Suprapubic skin (tissue), 4 donors: Measurements from ENCODE around the gene MCM3. TPM values are rescaled to one million over a fixed set of nuclear protein-coding genes. Genes with fewer than 3 reads are reported as not detected.

Experiments
- DNase-seq, 2 donors: peaks; one replicate each; pipeline ENCODE4 v3.0.0-alpha.2; 2019; ENCODE audit warnings: low spot score in 2 of 2
- H3K27ac ChIP-seq: fragments of 200-600 bp; sonication (generic); one replicate; pipeline ENCODE4 v1.5.1; 2019
- H3K27me3 ChIP-seq: fragments of 200-600 bp; sonication (generic); one replicate; pipeline ENCODE4 v1.5.1; 2019
- H3K36me3 ChIP-seq: fragments of 200-600 bp; sonication (generic); one replicate; pipeline ENCODE4 v1.5.1; 2019
- H3K4me1 ChIP-seq: fragments of 200-600 bp; sonication (generic); one replicate; pipeline ENCODE4 v1.5.1; 2019
- H3K4me3 ChIP-seq: fragments of 200-600 bp; sonication (generic); one replicate; pipeline ENCODE4 v1.5.1; 2019; ENCODE audit warnings: mild to moderate bottlenecking
- H3K9me3 ChIP-seq: fragments of 200-600 bp; sonication (generic); one replicate; pipeline ENCODE4 v1.5.1; 2019
- EP300 ChIP-seq: sonication (generic); formaldehyde crosslinking; IDR thresholded peaks from one replicate; pipeline ENCODE4 v1.6.1; 2017; ENCODE audit warnings: antibody characterized with exemption
- POLR2A ChIP-seq, 2 donors: fragments of 450-650 bp; IDR thresholded peaks; one replicate each; pipeline ENCODE4 v1.6.1; 2017; ENCODE audit warnings: antibody characterized with exemption in 2 of 2, mild to moderate bottlenecking in 2 of 2, moderate library complexity in 2 of 2
- POLR2AphosphoS5 ChIP-seq, 3 donors: sonication (generic); formaldehyde crosslinking; IDR thresholded peaks; one replicate each; pipeline ENCODE4 v1.6.1; 2017; ENCODE audit warnings: antibody characterized with exemption in 3 of 3
- WGBS: methylation state at CpG from one replicate; pipeline ENCODE4 v1.1.5; 2018; 5-methylcytosine and 5-hydroxymethylcytosine counted together
- total RNA-seq, 4 donors: library from RNA; depleted of rRNA; stranded (reverse); fragments of >200 nt; gene quantifications; one replicate each; pipeline ENCODE4 v1.1.0, GENCODE V29; 2016
- TF ChIP-seq, protein P1 (sequence below), 2 donors: fragments of 200-600 bp in 1 of 2; fragments of 450-650 bp in 1 of 2; sonication (generic) in 1 of 2; IDR thresholded peaks; one replicate each; pipeline ENCODE4 v1.5.1; 2016 to 2019; ENCODE audit warnings: antibody characterized with exemption in 2 of 2, mild to moderate bottlenecking in 1 of 2, moderate library complexity in 1 of 2

The MCM3 gene
- total RNA-seq, 4 donors from 2014 or later: 26.4 to 38.5 (median 31.8) TPM

DNA sequence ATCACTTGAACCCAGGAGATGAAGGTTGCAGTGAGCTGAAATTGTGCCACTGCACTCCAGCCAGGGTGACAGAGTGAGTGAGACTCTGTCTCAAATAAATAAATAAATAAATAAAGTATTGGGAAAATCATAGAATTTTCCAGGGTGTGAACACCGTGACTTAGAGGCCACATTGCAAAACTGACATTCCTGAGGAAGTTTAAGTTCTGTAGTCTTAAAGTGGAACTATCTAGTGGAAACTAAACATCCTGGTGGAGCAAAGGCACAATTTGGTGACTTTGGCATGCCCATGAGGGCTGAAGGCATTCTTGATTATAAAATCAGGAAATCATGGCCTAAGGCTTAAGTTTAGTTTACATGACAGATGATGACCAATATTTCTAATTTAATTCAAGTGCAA lies 32.7 kb upstream of the MCM3 start:
- no peaks in the 10 kb centered on the region for H3K36me3 ChIP-seq
- 91% methylated on average over 1 of the region's 1 CpG for WGBS

DNA sequence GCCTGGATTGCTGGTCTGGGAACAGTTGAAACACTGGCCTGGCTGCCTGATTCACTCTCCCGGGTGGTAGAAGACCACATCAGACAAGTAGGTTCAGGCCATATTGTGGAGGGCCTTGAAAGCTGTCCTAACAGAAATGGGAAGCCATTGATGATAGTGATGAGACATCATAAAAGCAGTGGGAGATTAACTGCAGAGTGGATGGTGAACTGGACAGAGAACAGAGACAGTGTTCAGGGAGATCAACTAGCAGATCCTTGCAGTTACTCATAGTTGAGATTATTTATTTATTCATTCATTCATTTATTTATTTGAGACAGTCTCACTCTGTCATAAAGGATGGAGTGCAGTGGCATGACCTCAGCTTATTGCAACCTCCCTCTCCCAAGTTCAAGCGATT lies 30.2 kb upstream of the MCM3 start:
- Histone ChIP-seq H3K36me3 (no peaks in the 10 kb centered on the region), H3K4me3 (no peak overlapping the region), H3K27me3 (no peaks in the 10 kb centered on the region), H3K9me3 (no peaks in the 10 kb centered on the region), H3K27ac (no peak overlapping the region), H3K4me1 (peaks cover 11% of the 10 kb centered on the region)
- no peak for DNase-seq
- 89% methylated on average over 2 of the region's 2 CpGs for WGBS
- TF ChIP-seq POLR2AphosphoS5 (IDR thresholded peaks at IDR 0.05): no peak
- TF ChIP-seq POLR2A (IDR thresholded peaks at IDR 0.05): no peak
- no peak for TF ChIP-seq EP300
- TF ChIP-seq, protein P1, sequence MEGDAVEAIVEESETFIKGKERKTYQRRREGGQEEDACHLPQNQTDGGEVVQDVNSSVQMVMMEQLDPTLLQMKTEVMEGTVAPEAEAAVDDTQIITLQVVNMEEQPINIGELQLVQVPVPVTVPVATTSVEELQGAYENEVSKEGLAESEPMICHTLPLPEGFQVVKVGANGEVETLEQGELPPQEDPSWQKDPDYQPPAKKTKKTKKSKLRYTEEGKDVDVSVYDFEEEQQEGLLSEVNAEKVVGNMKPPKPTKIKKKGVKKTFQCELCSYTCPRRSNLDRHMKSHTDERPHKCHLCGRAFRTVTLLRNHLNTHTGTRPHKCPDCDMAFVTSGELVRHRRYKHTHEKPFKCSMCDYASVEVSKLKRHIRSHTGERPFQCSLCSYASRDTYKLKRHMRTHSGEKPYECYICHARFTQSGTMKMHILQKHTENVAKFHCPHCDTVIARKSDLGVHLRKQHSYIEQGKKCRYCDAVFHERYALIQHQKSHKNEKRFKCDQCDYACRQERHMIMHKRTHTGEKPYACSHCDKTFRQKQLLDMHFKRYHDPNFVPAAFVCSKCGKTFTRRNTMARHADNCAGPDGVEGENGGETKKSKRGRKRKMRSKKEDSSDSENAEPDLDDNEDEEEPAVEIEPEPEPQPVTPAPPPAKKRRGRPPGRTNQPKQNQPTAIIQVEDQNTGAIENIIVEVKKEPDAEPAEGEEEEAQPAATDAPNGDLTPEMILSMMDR (IDR thresholded peaks at IDR 0.05): no peak

More for the DNA sequence above, 32.7 kb upstream of the MCM3 start:
- no peaks in the 10 kb centered on the region for H3K9me3 ChIP-seq
- H3K4me1 ChIP-seq: peaks cover 11% of the 10 kb centered on the region
- DNase-seq: no peak
- no peak overlapping the region for H3K4me3 ChIP-seq
- TF ChIP-seq EP300: no peak
- no peak for TF ChIP-seq POLR2AphosphoS5 (IDR thresholded peaks at IDR 0.05)
- TF ChIP-seq, protein P1 (IDR thresholded peaks at IDR 0.05): no peak
- no peak overlapping the region for H3K27ac ChIP-seq
- H3K27me3 ChIP-seq: no peaks in the 10 kb centered on the region

- no peak for DNase-seq
- Histone ChIP-seq H3K27ac (no peak overlapping the region), H3K9me3 (no peaks in the 10 kb centered on the region), H3K36me3 (no peaks in the 10 kb centered on the region), H3K27me3 (no peaks in the 10 kb centered on the region), H3K4me3 (no peak overlapping the region), H3K4me1 (peaks cover 3% of the 10 kb centered on the region)
- TF ChIP-seq EP300 (no peak), POLR2AphosphoS5 (IDR thresholded peaks at IDR 0.05) (no peak), POLR2A (IDR thresholded peaks at IDR 0.05) (no peak)
- TF ChIP-seq, protein P1 (IDR thresholded peaks at IDR 0.05): no peak
- WGBS: 87% methylated on average over 2 of the region's 2 CpGs
These were observed 27.9 kb upstream of the MCM3 start for GRCh38 chr6:52312461-52312860.

DNA sequence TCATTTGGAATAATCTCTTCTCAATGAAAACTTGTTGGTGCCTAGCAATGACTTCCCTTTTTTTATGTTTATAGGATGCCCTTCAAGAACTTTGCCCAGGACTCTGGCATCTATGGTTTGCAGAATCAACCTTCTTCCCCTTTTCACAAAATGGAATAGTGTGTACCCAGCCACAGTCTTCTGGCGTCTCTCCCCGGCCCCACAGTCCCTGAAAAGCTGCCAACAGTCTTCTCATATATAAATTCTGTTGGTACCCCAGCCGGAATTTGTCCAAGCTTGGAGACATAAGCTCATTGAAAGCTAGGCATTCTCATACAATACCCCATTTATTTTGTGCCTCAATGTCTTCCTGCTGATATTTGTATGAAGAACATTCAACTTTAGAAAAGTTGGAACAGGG lies 26.4 kb upstream of the MCM3 start:
- no peak overlapping the region for H3K27ac ChIP-seq
- no peaks in the 10 kb centered on the region for H3K36me3 ChIP-seq
- H3K27me3 ChIP-seq: no peaks in the 10 kb centered on the region
- DNase-seq: no peak
- no peaks in the 10 kb centered on the region for H3K9me3 ChIP-seq
- H3K4me1 ChIP-seq: peaks cover 8% of the 10 kb centered on the region
- WGBS: 65% methylated on average over 3 of the region's 3 CpGs
- no peak overlapping the region for H3K4me3 ChIP-seq
- no peak for TF ChIP-seq POLR2A (IDR thresholded peaks at IDR 0.05)
- no peak for TF ChIP-seq POLR2AphosphoS5 (IDR thresholded peaks at IDR 0.05)
- TF ChIP-seq, protein P1 (IDR thresholded peaks at IDR 0.05): no peak
- no peak for TF ChIP-seq EP300

DNA sequence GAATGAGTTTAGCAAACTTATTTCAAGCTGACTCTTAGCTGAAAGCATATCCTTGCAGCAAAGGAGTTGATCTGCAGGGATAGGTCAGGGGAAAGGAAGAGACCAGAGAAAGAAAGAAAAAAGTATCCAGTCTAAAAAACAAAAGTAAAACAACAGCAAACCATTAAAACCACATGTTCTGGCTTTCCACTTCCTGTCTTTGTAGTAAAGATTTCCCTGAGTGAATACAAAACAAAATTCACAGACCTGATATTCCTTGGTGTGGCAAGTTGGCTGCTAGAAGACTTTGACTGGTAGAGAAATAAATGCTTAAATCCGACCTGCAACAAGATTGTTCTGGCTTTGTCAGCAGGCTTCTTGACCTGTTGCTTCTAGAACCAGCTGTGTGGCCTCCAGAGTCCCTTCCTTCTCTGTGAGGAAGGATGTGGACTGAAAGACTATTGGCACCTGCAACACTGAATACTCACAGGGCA lies 23.4 kb upstream of the MCM3 start:
- H3K4me1 ChIP-seq: peaks cover 19% of the 10 kb centered on the region
- no peak overlapping the region for H3K4me3 ChIP-seq
- no peaks in the 10 kb centered on the region for H3K36me3 ChIP-seq
- TF ChIP-seq, protein P1 (IDR thresholded peaks at IDR 0.05): no peak
- TF ChIP-seq EP300: no peak
- no peak for TF ChIP-seq POLR2AphosphoS5 (IDR thresholded peaks at IDR 0.05)
- TF ChIP-seq POLR2A (IDR thresholded peaks at IDR 0.05): no peak
- WGBS: 43% methylated on average over 1 of the region's 1 CpG
- no peak overlapping the region for H3K27ac ChIP-seq
- no peak for DNase-seq
- H3K9me3 ChIP-seq: no peaks in the 10 kb centered on the region
- no peaks in the 10 kb centered on the region for H3K27me3 ChIP-seq
